PC-9 (cell line): ENCODE measurements around the gene UTP15. TPM values are rescaled to one million over a fixed set of nuclear protein-coding genes. Genes with fewer than 3 reads are reported as not detected.

Source experiments
- Bru-seq: library from RNA; stranded (reverse); fragments of 400-500 nt; gene quantifications from one replicate; lab custom pipeline; 2021; lab: Mats Ljungman, UMichigan
- BruChase-seq, 2 experiments: library from RNA; stranded (reverse); fragments of 400-500 nt; gene quantifications; one replicate each; lab custom pipeline; 2021; lab: Mats Ljungman, UMichigan
- BruUV-seq: library from RNA; stranded (reverse); fragments of 400-500 nt; replicated peaks from 2 replicates; lab custom pipeline; 2021; lab: Mats Ljungman, UMichigan
- CTCF ChIA-PET: fragments of 300-600 bp; sonication (Branson Sonifier 250); formaldehyde crosslinking; loops from one replicate; lab custom pipeline; 2022; ENCODE audit warnings: antibody characterized with exemption; lab: Charles Lee
- POLR2A ChIA-PET: fragments of 300-600 bp; sonication (Branson Sonifier 250); formaldehyde crosslinking; loops from one replicate; lab custom pipeline; 2022; ENCODE audit warnings: antibody characterized with exemption; ENCODE audit not compliant: unreplicated experiment; lab: Charles Lee
- DNase-seq, 2 experiments: peaks; one replicate each; pipeline versions ENCODE4 v3.0.0 to v3.0.0-alpha.2; 2015 to 2022; ENCODE audit warnings: mixed read lengths in 1 of 2
- H2AFZ ChIP-seq: fragments of 200-600 bp; sonication (generic); 2 replicates; pipeline ENCODE4 v1.8.1; 2017; ENCODE audit warnings: antibody characterized with exemption
- H3F3A ChIP-seq: fragments of 200-600 bp; sonication (generic); 2 replicates; pipeline ENCODE4 v1.8.1; 2017; ENCODE audit warnings: antibody characterized with exemption, mild to moderate bottlenecking, low read depth; ENCODE audit not compliant: insufficient read depth
- H3K27ac ChIP-seq: fragments of 200-600 bp; sonication (generic); 2 replicates; pipeline ENCODE4 v1.6.1; 2016; ENCODE audit warnings: mixed run types
- H3K27me3 ChIP-seq: fragments of 200-600 bp; sonication (generic); 2 replicates; pipeline ENCODE4 v1.6.1; 2016; ENCODE audit warnings: low read depth, mixed run types; ENCODE audit not compliant: insufficient read depth
- H3K36me3 ChIP-seq: fragments of 200-600 bp; sonication (generic); 2 replicates; pipeline ENCODE4 v1.6.1; 2016; ENCODE audit warnings: low read depth, mixed run types
- H3K4me1 ChIP-seq: fragments of 200-600 bp; sonication (generic); replicated peaks from 2 replicates; pipeline ENCODE4 v1.6.1; 2016; ENCODE audit warnings: mixed run types; ENCODE audit not compliant: insufficient read depth
- H3K4me2 ChIP-seq: fragments of 200-600 bp; sonication (generic); 2 replicates; pipeline ENCODE4 v1.6.1; 2017; ENCODE audit warnings: mixed run types
- H3K4me3 ChIP-seq: fragments of 200-600 bp; sonication (generic); 2 replicates; pipeline ENCODE4 v1.6.1; 2016; ENCODE audit warnings: mixed run types
- H3K79me2 ChIP-seq: fragments of 200-600 bp; sonication (generic); 2 replicates; pipeline ENCODE4 v1.6.1; 2017; ENCODE audit warnings: low read depth, mixed run types
- H3K9me2 ChIP-seq: fragments of 200-600 bp; sonication (generic); 2 replicates; pipeline ENCODE4 v1.8.1; 2017; ENCODE audit warnings: mild to moderate bottlenecking; ENCODE audit not compliant: insufficient read depth
- H3K9me3 ChIP-seq: fragments of 200-600 bp; sonication (generic); 2 replicates; pipeline ENCODE4 v1.8.1; 2016; ENCODE audit warnings: low read depth; ENCODE audit not compliant: insufficient read depth
- H4K20me1 ChIP-seq: fragments of 200-600 bp; sonication (generic); 2 replicates; pipeline ENCODE4 v1.8.1; 2017; ENCODE audit not compliant: insufficient read depth
- EZH2 ChIP-seq: fragments of 200-600 bp; sonication (generic); IDR thresholded peaks from 2 replicates; pipeline ENCODE4 v1.8.0; 2017; ENCODE audit warnings: antibody characterized with exemption, low read depth
- intact Hi-C: fragments of 100-400 bp; cut with micrococcal nuclease; formaldehyde crosslinking; loops from one replicate; pipeline ENCODE4 v1.10.0; 2022; ENCODE audit not compliant: unreplicated experiment
- long read RNA-seq: library from polyadenylated mRNA; stranded (forward); transcript quantifications from one replicate; pipeline ENCODE4 v2.0.0, GENCODE V29; 2022
- total RNA-seq: library from RNA; stranded (reverse); gene quantifications from 2 replicates; pipeline ENCODE4 v1.2.3, GENCODE V29; 2021
- TF ChIP-seq, protein P1 (sequence below): fragments of 200-600 bp; sonication (generic); conservative IDR thresholded peaks from 2 replicates; pipeline ENCODE4 v1.6.1; 2017; ENCODE audit warnings: mixed run types, antibody characterized with exemption, mild to moderate bottlenecking, moderate library complexity

The UTP15 gene, protein sequence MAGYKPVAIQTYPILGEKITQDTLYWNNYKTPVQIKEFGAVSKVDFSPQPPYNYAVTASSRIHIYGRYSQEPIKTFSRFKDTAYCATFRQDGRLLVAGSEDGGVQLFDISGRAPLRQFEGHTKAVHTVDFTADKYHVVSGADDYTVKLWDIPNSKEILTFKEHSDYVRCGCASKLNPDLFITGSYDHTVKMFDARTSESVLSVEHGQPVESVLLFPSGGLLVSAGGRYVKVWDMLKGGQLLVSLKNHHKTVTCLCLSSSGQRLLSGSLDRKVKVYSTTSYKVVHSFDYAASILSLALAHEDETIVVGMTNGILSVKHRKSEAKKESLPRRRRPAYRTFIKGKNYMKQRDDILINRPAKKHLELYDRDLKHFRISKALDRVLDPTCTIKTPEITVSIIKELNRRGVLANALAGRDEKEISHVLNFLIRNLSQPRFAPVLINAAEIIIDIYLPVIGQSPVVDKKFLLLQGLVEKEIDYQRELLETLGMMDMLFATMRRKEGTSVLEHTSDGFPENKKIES
- total RNA-seq (15.1 and 19.4 TPM in 2 replicates), Bru-seq, nascent RNA (percentile 85 among the genes with signal in this experiment), BruChase-seq, experiment 1, labeled RNA remaining after a 2-hour chase (percentile 90 among the genes with signal in this experiment), BruChase-seq, experiment 2, labeled RNA remaining after a 6-hour chase (percentile 87 among the genes with signal in this experiment)
- long read RNA-seq, transcript UTP15-201 (13 exons, 3,687 nt): major isoform, 24 of 28 reads
- long read RNA-seq, partial matches to known transcripts: 2 of 28 reads
- long read RNA-seq, other reads (novel, unspliced or antisense): 2 of 28 reads

DNA sequence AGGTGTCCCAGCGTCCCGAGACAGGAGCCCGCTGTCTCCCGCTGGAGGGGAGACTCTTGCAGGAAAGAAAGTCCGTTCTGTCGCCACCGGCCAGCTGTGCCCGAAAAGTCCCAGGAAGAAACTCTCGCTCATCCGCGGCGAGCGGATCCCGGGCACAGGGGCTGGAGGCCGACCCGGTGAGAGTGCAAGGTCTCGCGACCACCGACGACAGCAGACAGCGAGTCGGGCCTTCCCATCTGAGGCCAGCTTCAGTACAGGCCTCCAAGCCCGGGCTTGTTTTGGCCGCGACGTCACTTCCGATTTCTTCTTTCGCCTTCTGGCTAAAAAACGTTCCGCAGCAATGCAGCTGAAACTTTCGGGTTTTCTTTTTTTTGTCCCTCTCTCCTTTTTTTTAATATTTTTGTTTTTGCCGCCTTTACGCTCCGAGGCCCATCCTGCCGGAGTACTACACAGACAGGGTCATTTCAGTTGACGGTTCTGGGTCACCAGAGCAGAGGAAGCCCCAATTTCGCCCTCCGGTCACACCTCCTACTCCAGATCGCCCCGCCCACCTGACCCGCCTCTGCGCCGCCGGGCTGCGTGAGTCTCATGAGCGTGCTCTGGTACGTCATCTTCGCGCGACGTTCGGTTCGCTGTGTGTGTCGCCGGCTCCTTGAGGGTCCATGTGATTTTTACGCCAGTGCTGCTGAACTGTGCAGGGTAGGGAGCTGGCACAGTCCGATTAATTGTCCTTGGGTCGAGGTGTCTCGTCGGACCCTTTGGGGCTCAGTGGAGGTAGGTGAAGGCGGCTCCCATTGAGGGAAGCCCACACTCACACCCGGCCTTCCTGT, at the start of gene UTP15, which contains the start of gene ANKRA2:
Gene UTP15, plus strand, starts transcription at position 605 of the 830 bp plus-strand sequence. CDS start 1,602 bp downstream, outside the sequence.
Gene ANKRA2, minus strand, starts transcription at position 501 of the 830 bp plus-strand sequence. CDS start 2,758 bp downstream, outside the sequence.
- peak within 1 kb of the TSS; percentile 90 for H3K4me3 ChIP-seq
- TF ChIP-seq, protein P1, sequence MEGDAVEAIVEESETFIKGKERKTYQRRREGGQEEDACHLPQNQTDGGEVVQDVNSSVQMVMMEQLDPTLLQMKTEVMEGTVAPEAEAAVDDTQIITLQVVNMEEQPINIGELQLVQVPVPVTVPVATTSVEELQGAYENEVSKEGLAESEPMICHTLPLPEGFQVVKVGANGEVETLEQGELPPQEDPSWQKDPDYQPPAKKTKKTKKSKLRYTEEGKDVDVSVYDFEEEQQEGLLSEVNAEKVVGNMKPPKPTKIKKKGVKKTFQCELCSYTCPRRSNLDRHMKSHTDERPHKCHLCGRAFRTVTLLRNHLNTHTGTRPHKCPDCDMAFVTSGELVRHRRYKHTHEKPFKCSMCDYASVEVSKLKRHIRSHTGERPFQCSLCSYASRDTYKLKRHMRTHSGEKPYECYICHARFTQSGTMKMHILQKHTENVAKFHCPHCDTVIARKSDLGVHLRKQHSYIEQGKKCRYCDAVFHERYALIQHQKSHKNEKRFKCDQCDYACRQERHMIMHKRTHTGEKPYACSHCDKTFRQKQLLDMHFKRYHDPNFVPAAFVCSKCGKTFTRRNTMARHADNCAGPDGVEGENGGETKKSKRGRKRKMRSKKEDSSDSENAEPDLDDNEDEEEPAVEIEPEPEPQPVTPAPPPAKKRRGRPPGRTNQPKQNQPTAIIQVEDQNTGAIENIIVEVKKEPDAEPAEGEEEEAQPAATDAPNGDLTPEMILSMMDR: no peak
- no peak for TF ChIP-seq EZH2
- peak within 1 kb of the TSS; percentile 98 for H3K4me2 ChIP-seq
- CTCF ChIA-PET: interaction anchor here (0.6 to 1.1 kb wide), 3 partner anchors 11 to 228 kb away, joined by 3 to 5 read pairs (median 3); no protein-coding TSS in a partner anchor
- peaks cover 23% of the 10 kb centered on the region for H3K4me1 ChIP-seq
- BruUV-seq: no TSS peak
- H3K79me2 ChIP-seq: peaks cover 66% of the 10 kb centered on the region
- intact Hi-C loops: loop anchor here (2.0 kb wide), 2 partner anchors 25 to 47 kb away; no protein-coding TSS in a partner anchor
- H3K36me3 ChIP-seq: peaks cover 22% of the 10 kb centered on the region
- peak within 1 kb of the TSS; percentile 88 for H2AFZ ChIP-seq
- peaks cover 8% of the 10 kb centered on the region for H3F3A ChIP-seq
- peak; percentile 90 to 96 for DNase-seq
- POLR2A ChIA-PET: interaction anchor here (0.7 kb wide), 4 partner anchors 50 to 534 kb away, joined by 5 to 7 read pairs (median 6); no protein-coding TSS in a partner anchor
- H3K27me3 ChIP-seq: no peaks in the 10 kb centered on the region
- H4K20me1 ChIP-seq: no peaks in the 10 kb centered on the region
- no peaks in the 10 kb centered on the region for H3K9me3 ChIP-seq
- no peaks in the 10 kb centered on the region for H3K9me2 ChIP-seq
- peak within 1 kb of the TSS; percentile 20 for H3K27ac ChIP-seq

DNA sequence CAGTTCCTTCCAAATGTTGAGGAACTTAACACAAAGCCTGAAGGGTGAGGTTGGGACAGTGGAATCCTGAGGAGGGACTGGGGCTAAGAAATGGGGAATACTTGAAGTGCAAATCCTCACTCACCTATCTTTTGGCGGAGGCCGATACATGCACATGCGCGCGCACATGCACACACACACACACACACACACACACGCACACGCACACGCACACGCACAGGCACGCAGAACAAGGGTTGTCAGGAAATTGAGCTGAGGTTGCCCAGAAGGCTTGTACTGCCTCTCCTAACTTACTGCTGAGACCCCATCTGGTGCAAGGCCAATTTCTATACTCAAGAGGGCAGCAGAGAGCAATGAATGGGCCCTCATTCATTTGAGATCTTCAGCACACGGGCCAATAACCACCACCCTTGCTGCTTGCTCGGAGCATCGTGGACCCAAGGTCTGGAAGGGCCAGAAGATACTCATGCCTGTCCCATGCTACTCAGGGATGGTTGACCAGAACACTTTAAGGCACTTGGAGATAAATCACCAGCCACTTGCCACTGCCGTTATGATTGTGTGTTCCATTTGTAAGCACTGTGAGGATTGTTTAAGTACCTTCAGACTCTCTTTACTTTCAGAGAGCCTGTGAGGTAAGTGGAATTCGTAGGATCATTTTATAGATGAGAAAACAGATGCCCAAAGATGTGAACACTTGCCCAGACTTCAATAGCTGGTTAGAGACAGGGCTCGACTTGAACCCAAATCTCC, 45.8 kb upstream of the UTP15 start:
- no peaks in the 10 kb centered on the region for H3K9me2 ChIP-seq
- H3K4me1 ChIP-seq: peaks cover 18% of the 10 kb centered on the region
- no peaks in the 10 kb centered on the region for H3K9me3 ChIP-seq
- no peak for TF ChIP-seq EZH2
- TF ChIP-seq, protein P1: peak; percentile 80
- H3K27me3 ChIP-seq: no peaks in the 10 kb centered on the region
- no peak overlapping the region for H3K27ac ChIP-seq
- H4K20me1 ChIP-seq: no peaks in the 10 kb centered on the region
- BruUV-seq: no TSS peak
- peak overlapping the region; percentile 48; the same call in 1 of the 2 replicates for H3K4me2 ChIP-seq
- H3K79me2 ChIP-seq: no peaks in the 10 kb centered on the region
- H3K4me3 ChIP-seq: no peak overlapping the region
- H2AFZ ChIP-seq: peak overlapping the region; percentile 52; the same call in 1 of the 2 replicates
- ChIA-PET POLR2A (interaction anchor here (0.6 to 0.7 kb wide), 2 partner anchors 21 to 226 kb away, joined by 4 read pairs; partner anchors contain the start of gene BTF3), CTCF (interaction anchor here (0.7 kb wide), 1 partner anchor 134 kb away, joined by 5 read pairs; no protein-coding TSS in a partner anchor)
- H3F3A ChIP-seq: peaks cover 10% of the 10 kb centered on the region; the same call in 1 of the 2 replicates
- H3K36me3 ChIP-seq: no peaks in the 10 kb centered on the region
- intact Hi-C loops: loop anchor here (1.0 to 2.0 kb wide), 3 partner anchors 18 to 273 kb away; partner anchors contain the start of genes ANKRA2 and UTP15
- DNase-seq: peak; percentile 58 to 64
